Neural cell (in vitro differentiated cells): ENCODE data around the gene NR2F1-AS1.

Experiments used
- EP300 ChIP-seq: fragments of 450-650 bp; conservative IDR thresholded peaks from 2 replicates; pipeline ENCODE4 v1.6.1; 2014; ENCODE audit warnings: antibody characterized with exemption, mild to moderate bottlenecking, moderate library complexity; ENCODE audit not compliant: poor library complexity, severe bottlenecking
- POLR2AphosphoS5 ChIP-seq: IDR thresholded peaks from 2 replicates; pipeline ENCODE4 v1.6.1; 2012
- REST ChIP-seq: IDR thresholded peaks from 2 replicates; pipeline ENCODE4 v1.6.1; 2012; ENCODE audit warnings: borderline replicate concordance
- TAF1 ChIP-seq: IDR thresholded peaks from 2 replicates; pipeline ENCODE4 v1.6.1; 2012; ENCODE audit warnings: low read depth
- TF ChIP-seq, protein P1 (sequence below): fragments of 450-650 bp; IDR thresholded peaks from 2 replicates; pipeline ENCODE4 v1.5.1; 2014; ENCODE audit warnings: antibody characterized with exemption, mild to moderate bottlenecking, moderate library complexity; ENCODE audit not compliant: poor library complexity, severe bottlenecking

GRCh38 chr5:93616538-93617174, 35.6 kb upstream of the NR2F1-AS1 start:
- TF ChIP-seq REST (no peak), TAF1 (no peak), POLR2AphosphoS5 (no peak), EP300 (no peak)
- TF ChIP-seq, protein P1, sequence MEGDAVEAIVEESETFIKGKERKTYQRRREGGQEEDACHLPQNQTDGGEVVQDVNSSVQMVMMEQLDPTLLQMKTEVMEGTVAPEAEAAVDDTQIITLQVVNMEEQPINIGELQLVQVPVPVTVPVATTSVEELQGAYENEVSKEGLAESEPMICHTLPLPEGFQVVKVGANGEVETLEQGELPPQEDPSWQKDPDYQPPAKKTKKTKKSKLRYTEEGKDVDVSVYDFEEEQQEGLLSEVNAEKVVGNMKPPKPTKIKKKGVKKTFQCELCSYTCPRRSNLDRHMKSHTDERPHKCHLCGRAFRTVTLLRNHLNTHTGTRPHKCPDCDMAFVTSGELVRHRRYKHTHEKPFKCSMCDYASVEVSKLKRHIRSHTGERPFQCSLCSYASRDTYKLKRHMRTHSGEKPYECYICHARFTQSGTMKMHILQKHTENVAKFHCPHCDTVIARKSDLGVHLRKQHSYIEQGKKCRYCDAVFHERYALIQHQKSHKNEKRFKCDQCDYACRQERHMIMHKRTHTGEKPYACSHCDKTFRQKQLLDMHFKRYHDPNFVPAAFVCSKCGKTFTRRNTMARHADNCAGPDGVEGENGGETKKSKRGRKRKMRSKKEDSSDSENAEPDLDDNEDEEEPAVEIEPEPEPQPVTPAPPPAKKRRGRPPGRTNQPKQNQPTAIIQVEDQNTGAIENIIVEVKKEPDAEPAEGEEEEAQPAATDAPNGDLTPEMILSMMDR, result no peak
